AG10803 (cell line): ENCODE measurements around the gene SCAPER.

Experiments used
- DNase-seq: peaks from one replicate; pipeline ENCODE4 v3.0.0; 2010; ENCODE audit warnings: low read depth
- H3K4me3 ChIP-seq: 2 replicates; pipeline ENCODE4 v1.5.1; 2011; ENCODE audit warnings: mild to moderate bottlenecking, low read length, control low read depth
- CTCF ChIP-seq: conservative IDR thresholded peaks from 2 replicates; pipeline ENCODE4 v1.5.1; 2011; ENCODE audit warnings: mild to moderate bottlenecking, low read length, control low read depth, inconsistent platforms

SCAPER gene

GRCh38 chr15:76333720-76334437 lies 571.3 kb downstream of the SCAPER start:
- no peak for DNase-seq
- no peak overlapping the region for H3K4me3 ChIP-seq
- TF ChIP-seq CTCF = peak; percentile 12

- no peak for TF ChIP-seq CTCF
- no peak overlapping the region for H3K4me3 ChIP-seq
- DNase-seq = no peak
Measured at GRCh38 chr15:76333309-76333708, 571.8 kb downstream of the SCAPER start.

- DNase-seq = no peak
- H3K4me3 ChIP-seq = no peak overlapping the region
- TF ChIP-seq CTCF = no peak
Measured at GRCh38 chr15:76332796-76333195, 572.3 kb downstream of the SCAPER start.

- peak; percentile 64 for DNase-seq
- peak; percentile 75 for TF ChIP-seq CTCF
- H3K4me3 ChIP-seq = no peak overlapping the region
Measured at GRCh38 chr15:76330080-76330680, 575.0 kb downstream of the SCAPER start.

GRCh38 chr15:76328958-76329357 lies 576.2 kb downstream of the SCAPER start:
- TF ChIP-seq CTCF = no peak
- no peak overlapping the region for H3K4me3 ChIP-seq
- DNase-seq = no peak

- TF ChIP-seq CTCF = no peak
- no peak overlapping the region for H3K4me3 ChIP-seq
- no peak for DNase-seq
Measured at GRCh38 chr15:76328106-76328696, 576.9 kb downstream of the SCAPER start.
